DOHH2 (cell line): ENCODE measurements around the gene UBFD1.

ENCODE experiments used
- EZH2phosphoT487 ChIP-seq: fragments of 200-600 bp; sonication (generic); IDR thresholded peaks from 2 replicates; pipeline ENCODE4 v1.6.1; 2017; ENCODE audit warnings: borderline replicate concordance, mild to moderate bottlenecking, antibody characterized with exemption, low read length, moderate library complexity, mixed read lengths
- TF ChIP-seq, protein P1 (sequence below): fragments of 200-600 bp; sonication (generic); IDR thresholded peaks from one replicate; pipeline ENCODE4 v1.5.1; 2014; ENCODE audit warnings: antibody characterized with exemption, mild to moderate bottlenecking, low read depth, low read length; ENCODE audit not compliant: poor library complexity, severe bottlenecking

DNA sequence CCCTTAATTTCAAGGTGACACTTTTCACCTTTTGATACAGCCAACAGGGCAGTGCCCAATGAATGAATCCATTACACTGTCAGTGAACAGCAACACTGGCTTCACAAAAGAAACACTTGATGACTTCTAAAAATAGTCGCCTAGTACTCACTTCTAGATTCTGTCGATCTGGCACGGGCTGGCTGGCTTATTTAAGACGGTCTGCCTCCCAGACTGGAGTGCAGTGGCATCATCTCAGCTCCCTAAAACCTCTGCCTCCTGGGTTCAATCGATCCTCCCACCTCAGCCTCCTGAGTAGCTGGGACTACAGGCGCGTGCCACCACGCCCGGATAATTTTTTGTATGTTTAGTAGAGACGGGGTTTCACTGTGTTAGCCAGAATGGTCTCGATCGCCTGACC is 36.7 kb downstream of the UBFD1 start:
- TF ChIP-seq, protein P1, sequence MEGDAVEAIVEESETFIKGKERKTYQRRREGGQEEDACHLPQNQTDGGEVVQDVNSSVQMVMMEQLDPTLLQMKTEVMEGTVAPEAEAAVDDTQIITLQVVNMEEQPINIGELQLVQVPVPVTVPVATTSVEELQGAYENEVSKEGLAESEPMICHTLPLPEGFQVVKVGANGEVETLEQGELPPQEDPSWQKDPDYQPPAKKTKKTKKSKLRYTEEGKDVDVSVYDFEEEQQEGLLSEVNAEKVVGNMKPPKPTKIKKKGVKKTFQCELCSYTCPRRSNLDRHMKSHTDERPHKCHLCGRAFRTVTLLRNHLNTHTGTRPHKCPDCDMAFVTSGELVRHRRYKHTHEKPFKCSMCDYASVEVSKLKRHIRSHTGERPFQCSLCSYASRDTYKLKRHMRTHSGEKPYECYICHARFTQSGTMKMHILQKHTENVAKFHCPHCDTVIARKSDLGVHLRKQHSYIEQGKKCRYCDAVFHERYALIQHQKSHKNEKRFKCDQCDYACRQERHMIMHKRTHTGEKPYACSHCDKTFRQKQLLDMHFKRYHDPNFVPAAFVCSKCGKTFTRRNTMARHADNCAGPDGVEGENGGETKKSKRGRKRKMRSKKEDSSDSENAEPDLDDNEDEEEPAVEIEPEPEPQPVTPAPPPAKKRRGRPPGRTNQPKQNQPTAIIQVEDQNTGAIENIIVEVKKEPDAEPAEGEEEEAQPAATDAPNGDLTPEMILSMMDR, result no peak
- no peak for TF ChIP-seq EZH2phosphoT487
